HepG2 (cell line): ENCODE measurements around the gene SBK2. TPM values are rescaled to one million over a fixed set of nuclear protein-coding genes. Genes with fewer than 3 reads are reported as not detected.
A peak's percentile ranks its signal among the peaks of the same experiment; 100 is the strongest.

ENCODE experiments used
- CCDC6 ChIP-seq: sonication (generic); formaldehyde crosslinking; IDR thresholded peaks from 2 replicates; pipeline ENCODE4 v1.8.1; 2022; ENCODE audit warnings: mild to moderate bottlenecking, missing genetic modification reagents, moderate library complexity
- KDM1A ChIP-seq: IDR thresholded peaks from 2 replicates; pipeline ENCODE4 v1.6.1; 2016; ENCODE audit warnings: missing compliant biosample characterization
- PHF5A ChIP-seq: IDR thresholded peaks from one replicate; pipeline ENCODE4 v1.6.1; 2018; ENCODE audit warnings: low read depth, missing genetic modification reagents; ENCODE audit not compliant: unreplicated experiment
- PHF8 ChIP-seq: sonication (generic); formaldehyde crosslinking; IDR thresholded peaks from 2 replicates; pipeline ENCODE4 v1.5.0; 2020; ENCODE audit warnings: missing genetic modification reagents
- SALL2 ChIP-seq: sonication (generic); formaldehyde crosslinking; IDR thresholded peaks from 2 replicates; pipeline ENCODE4 v1.8.1; 2023; ENCODE audit warnings: mild to moderate bottlenecking, missing genetic modification reagents, inconsistent platforms
- TAF1 ChIP-seq: sonication (generic); formaldehyde crosslinking; IDR thresholded peaks from 2 replicates; pipeline ENCODE4 v1.4.0; 2020; ENCODE audit warnings: missing genetic modification reagents
- ZBED4 ChIP-seq: sonication (generic); formaldehyde crosslinking; IDR thresholded peaks from 2 replicates; pipeline ENCODE4 v1.4.0; 2020; ENCODE audit warnings: missing genetic modification reagents, borderline replicate concordance
- ZBTB7A ChIP-seq: sonication (generic); formaldehyde crosslinking; IDR thresholded peaks from 2 replicates; pipeline ENCODE4 v1.8.0; 2022; ENCODE audit warnings: mild to moderate bottlenecking, missing genetic modification reagents
- ZGPAT ChIP-seq: IDR thresholded peaks from 2 replicates; pipeline ENCODE4 v1.6.1; 2016; ENCODE audit warnings: mild to moderate bottlenecking
- ZNF17 ChIP-seq: sonication (generic); formaldehyde crosslinking; IDR thresholded peaks from 2 replicates; pipeline ENCODE4 v1.5.0; 2020; ENCODE audit warnings: mild to moderate bottlenecking, missing genetic modification reagents
- ZNF263 ChIP-seq: sonication (generic); formaldehyde crosslinking; IDR thresholded peaks from 2 replicates; pipeline ENCODE4 v1.4.0; 2020; ENCODE audit warnings: missing genetic modification reagents
- ZNF484 ChIP-seq: sonication (generic); formaldehyde crosslinking; IDR thresholded peaks from 2 replicates; pipeline ENCODE4 v1.5.1; 2020; ENCODE audit warnings: mild to moderate bottlenecking, low read depth, missing genetic modification reagents, borderline replicate concordance
- ZNF510 ChIP-seq: sonication (generic); formaldehyde crosslinking; IDR thresholded peaks from 2 replicates; pipeline ENCODE4 v1.4.0; 2020; ENCODE audit warnings: low read depth, mild to moderate bottlenecking, missing genetic modification reagents
- ZNF776 ChIP-seq: sonication (generic); formaldehyde crosslinking; IDR thresholded peaks from 2 replicates; pipeline ENCODE4 v1.4.0; 2020; ENCODE audit warnings: mild to moderate bottlenecking, missing genetic modification reagents
- ZSCAN20 ChIP-seq: sonication (generic); formaldehyde crosslinking; IDR thresholded peaks from 2 replicates; pipeline ENCODE4 v1.4.0; 2020; ENCODE audit warnings: missing genetic modification reagents, mild to moderate bottlenecking, borderline replicate concordance
- polyA plus RNA-seq, 8 experiments: library from polyadenylated mRNA; depleted of rRNA in 3 of 8; stranded (reverse) in 7 of 8; unstranded in 1 of 8; fragments of >200 nt; fragmentation: Illumina TruSeq in 4 of 8; extraction: Trizol in 4 of 8; gene quantifications; 2 replicates each; pipeline versions ENCODE4 v1.2.1 to v1.2.3, GENCODE V29; 2011 to 2016; ENCODE audit warnings: low read depth in 4 of 8, missing spikeins in 1 of 8, mixed read lengths in 1 of 8; ENCODE audit not compliant: insufficient read depth in 1 of 8
- total RNA-seq, 5 experiments: library from RNA; depleted of rRNA; stranded (reverse); fragments of >200 nt; fragmentation: Illumina TruSeq; extraction: Trizol; gene quantifications; 2 replicates each; pipeline ENCODE4 v1.2.3, GENCODE V29; 2016; ENCODE audit warnings: low read depth in 1 of 5
- TF ChIP-seq, protein P1 (sequence below): sonication (generic); formaldehyde crosslinking; IDR thresholded peaks from 2 replicates; pipeline ENCODE4 v1.9.0; 2021; ENCODE audit warnings: missing genetic modification reagents, borderline replicate concordance
- TF ChIP-seq, protein P2 (sequence below): sonication (generic); formaldehyde crosslinking; IDR thresholded peaks from 2 replicates; pipeline ENCODE4 v1.4.0; 2020; ENCODE audit warnings: mild to moderate bottlenecking, missing genetic modification reagents
- TF ChIP-seq, protein P3 (sequence below): IDR thresholded peaks from 2 replicates; pipeline ENCODE4 v1.6.1; 2016; ENCODE audit warnings: missing compliant biosample characterization, missing genetic modification reagents, borderline replicate concordance

SBK2 gene
- total and polyA plus RNA-seq, 2 of the 13 experiments (the other 11 are each of a cell fraction or from before 2014, with no cell fraction given): 0.24 TPM; not detected in 1

DNA sequence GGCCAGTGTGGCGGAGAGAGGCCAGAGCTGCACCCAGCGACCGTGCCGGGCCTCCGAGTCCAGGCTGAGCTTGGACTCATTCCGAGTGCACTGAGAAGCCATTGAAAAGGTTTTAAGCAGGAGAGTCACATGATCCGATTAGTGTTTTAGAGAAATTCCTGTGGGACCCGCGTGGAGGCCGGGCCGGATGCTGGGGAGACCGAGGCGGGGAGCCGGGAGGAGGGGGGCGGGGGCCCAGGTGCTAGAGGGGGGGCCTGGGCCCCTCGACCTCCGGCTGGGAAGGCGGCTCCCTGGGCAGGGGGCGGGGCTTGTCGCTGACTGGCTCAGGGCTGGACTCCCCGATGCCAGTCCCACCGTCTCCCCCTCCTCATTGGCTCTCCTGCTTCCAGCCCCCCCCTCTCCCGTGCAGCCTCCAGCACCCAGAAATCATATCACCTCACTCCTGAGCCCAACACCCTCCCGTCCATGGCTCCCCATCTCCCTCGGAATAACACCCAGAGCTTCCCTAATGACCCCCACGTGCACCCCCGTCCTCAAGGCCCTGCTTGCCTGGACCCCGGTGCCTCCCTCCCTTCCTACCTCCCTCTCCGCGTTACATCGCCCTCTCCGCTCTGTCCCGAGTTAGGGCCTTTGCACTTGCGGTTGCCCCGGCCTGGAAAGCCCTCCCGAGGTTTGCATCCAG is 48.9 kb upstream of the SBK2 start (continued):
- TF ChIP-seq ZGPAT (CRISPR knock-in tag) (peak; percentile 23; the same call in 1 of the 2 replicates), ZNF510 (CRISPR knock-in tag) (no peak), ZSCAN20 (CRISPR knock-in tag) (no peak), PHF5A (CRISPR knock-in tag) (no peak), ZBED4 (no peak), SALL2 (CRISPR knock-in tag) (peak; percentile 58; the same call in 1 of the 2 replicates), ZNF17 (CRISPR knock-in tag) (no peak), ZBTB7A (CRISPR knock-in tag) (peak; percentile 24; the same call in 1 of the 2 replicates), ZNF484 (no peak), CCDC6 (0 out of 2 replicates have a peak, but pooled peaks have one; percentile 31), ZNF776 (CRISPR knock-in tag) (no peak), KDM1A (CRISPR knock-in tag) (no peak), PHF8 (CRISPR knock-in tag) (no peak), ZNF263 (CRISPR knock-in tag) (no peak), TAF1 (CRISPR knock-in tag) (peak; percentile 39; the same call in 1 of the 2 replicates)
- TF ChIP-seq, protein P1, sequence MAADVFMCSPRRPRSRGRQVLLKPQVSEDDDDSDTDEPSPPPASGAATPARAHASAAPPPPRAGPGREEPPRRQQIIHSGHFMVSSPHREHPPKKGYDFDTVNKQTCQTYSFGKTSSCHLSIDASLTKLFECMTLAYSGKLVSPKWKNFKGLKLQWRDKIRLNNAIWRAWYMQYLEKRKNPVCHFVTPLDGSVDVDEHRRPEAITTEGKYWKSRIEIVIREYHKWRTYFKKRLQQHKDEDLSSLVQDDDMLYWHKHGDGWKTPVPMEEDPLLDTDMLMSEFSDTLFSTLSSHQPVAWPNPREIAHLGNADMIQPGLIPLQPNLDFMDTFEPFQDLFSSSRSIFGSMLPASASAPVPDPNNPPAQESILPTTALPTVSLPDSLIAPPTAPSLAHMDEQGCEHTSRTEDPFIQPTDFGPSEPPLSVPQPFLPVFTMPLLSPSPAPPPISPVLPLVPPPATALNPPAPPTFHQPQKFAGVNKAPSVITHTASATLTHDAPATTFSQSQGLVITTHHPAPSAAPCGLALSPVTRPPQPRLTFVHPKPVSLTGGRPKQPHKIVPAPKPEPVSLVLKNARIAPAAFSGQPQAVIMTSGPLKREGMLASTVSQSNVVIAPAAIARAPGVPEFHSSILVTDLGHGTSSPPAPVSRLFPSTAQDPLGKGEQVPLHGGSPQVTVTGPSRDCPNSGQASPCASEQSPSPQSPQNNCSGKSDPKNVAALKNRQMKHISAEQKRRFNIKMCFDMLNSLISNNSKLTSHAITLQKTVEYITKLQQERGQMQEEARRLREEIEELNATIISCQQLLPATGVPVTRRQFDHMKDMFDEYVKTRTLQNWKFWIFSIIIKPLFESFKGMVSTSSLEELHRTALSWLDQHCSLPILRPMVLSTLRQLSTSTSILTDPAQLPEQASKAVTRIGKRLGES (CRISPR knock-in tag): no peak
- TF ChIP-seq, protein P2, sequence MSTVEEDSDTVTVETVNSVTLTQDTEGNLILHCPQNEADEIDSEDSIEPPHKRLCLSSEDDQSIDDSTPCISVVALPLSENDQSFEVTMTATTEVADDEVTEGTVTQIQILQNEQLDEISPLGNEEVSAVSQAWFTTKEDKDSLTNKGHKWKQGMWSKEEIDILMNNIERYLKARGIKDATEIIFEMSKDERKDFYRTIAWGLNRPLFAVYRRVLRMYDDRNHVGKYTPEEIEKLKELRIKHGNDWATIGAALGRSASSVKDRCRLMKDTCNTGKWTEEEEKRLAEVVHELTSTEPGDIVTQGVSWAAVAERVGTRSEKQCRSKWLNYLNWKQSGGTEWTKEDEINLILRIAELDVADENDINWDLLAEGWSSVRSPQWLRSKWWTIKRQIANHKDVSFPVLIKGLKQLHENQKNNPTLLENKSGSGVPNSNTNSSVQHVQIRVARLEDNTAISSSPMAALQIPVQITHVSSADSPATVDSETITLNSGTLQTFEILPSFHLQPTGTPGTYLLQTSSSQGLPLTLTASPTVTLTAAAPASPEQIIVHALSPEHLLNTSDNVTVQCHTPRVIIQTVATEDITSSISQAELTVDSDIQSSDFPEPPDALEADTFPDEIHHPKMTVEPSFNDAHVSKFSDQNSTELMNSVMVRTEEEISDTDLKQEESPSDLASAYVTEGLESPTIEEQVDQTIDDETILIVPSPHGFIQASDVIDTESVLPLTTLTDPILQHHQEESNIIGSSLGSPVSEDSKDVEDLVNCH (CRISPR knock-in tag): no peak
- TF ChIP-seq, protein P3, sequence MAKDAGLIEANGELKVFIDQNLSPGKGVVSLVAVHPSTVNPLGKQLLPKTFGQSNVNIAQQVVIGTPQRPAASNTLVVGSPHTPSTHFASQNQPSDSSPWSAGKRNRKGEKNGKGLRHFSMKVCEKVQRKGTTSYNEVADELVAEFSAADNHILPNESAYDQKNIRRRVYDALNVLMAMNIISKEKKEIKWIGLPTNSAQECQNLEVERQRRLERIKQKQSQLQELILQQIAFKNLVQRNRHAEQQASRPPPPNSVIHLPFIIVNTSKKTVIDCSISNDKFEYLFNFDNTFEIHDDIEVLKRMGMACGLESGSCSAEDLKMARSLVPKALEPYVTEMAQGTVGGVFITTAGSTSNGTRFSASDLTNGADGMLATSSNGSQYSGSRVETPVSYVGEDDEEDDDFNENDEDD (CRISPR knock-in tag): no peak
